Measurements from ENCODE around the gene SMIM22.
A peak's percentile ranks its signal among the peaks of the same experiment; 100 is the strongest.

The SMIM22 gene

GRCh38 chr16:4795828-4796572 is 831 bp downstream of the SMIM22 start:
- DNase-seq (ENCODE audit: low spot score), result no peak

- no peak for DNase-seq (ENCODE audit: low spot score)
Observed at GRCh38 chr16:4796982-4797804, 2.0 kb downstream of the SMIM22 start.

DNA sequence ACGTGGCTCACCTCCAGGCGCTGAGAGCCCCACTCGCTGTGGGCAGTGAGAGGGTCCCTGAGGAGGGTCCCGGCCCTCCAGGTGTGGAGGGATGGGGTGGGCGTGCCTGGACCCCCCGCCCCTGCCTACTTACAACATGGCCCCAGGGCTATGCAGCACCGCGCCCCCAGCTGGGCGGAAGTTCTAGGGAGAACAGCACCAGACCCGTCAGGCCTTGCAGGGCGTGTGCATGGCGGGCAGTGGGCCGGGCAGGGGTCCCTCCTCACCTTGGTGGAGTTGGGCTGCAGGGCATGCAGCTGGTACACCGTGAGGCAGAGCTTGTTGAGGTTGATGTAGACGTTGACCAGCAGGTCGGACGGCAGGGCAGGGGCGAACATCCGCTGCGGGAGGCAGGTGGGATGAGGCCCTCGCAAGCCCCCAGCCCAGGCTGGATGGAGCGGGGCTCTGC is 2.7 kb downstream of the SMIM22 start:
- DNase-seq (ENCODE audit: low spot score), result no peak

DNA sequence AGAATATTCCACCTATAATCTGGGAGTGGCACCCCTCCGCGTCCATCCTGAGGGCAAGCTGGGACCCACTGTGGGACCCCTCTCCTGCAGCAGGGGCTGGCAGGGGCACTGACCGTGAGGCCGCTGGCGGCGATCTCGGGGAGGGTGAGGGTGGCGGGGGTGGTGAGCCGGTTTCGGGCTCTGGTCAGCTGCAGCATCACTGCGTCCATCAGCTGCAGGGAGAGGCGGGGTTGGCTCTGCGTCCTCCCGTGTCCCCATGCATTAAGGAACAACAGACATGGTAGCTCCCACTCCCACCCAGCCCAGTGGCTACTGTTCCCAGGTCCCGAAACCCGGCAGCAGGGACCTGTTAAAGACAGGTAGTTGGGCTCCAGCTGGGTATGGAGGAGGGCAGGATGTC is 3.3 kb downstream of the SMIM22 start:
- DNase-seq (ENCODE audit: low spot score), result no peak

DNA sequence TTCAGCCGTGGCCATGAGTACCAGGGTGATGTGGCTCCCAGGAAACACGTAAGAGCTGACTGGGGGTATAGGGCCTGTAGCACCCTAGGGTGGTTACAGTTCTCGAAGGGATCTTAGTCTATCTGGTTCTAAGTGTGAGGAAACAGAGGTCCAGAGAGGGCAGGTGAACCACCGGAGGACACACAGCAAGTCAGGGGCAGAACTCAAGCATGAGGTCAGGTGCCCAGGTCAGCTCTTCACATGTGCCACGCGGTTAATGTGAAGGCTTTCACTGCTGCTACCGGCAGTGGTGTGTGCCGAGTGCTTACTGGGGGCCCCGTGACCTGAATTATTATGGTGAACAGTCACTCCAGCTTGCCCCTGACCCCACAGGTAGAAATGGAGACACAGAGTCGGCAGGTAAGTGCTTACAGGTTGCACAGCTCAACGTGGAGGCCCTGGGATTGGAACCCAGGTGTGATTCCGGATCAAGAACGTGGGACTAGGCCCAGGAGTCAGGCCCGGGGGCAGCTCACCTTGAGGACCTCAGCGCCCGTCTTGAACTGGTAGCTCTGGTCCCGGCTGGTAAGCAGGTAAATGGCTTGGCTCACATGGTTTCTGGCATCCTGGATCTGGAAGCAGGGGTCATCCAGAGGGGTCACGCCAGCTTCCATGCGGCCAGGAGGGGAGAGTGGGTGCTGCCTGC is 4.1 kb downstream of the SMIM22 start:
- no peak for DNase-seq (ENCODE audit: low spot score)

- peak; percentile 4 for DNase-seq (ENCODE audit: low spot score)
Observed at GRCh38 chr16:4800290-4801041, 5.3 kb downstream of the SMIM22 start.

- DNase-seq (ENCODE audit: low spot score), result no peak
Observed at GRCh38 chr16:4801051-4801961, 6.1 kb downstream of the SMIM22 start.

GRCh38 chr16:4801962-4802658 is 6.9 kb downstream of the SMIM22 start, which contains the start of gene ROGDI:
ROGDI (minus strand) TSS chr16:4802633; CDS start chr16:4802571, 62 bp downstream.
- DNase-seq (ENCODE audit: low spot score), result peak; percentile 89

DNA sequence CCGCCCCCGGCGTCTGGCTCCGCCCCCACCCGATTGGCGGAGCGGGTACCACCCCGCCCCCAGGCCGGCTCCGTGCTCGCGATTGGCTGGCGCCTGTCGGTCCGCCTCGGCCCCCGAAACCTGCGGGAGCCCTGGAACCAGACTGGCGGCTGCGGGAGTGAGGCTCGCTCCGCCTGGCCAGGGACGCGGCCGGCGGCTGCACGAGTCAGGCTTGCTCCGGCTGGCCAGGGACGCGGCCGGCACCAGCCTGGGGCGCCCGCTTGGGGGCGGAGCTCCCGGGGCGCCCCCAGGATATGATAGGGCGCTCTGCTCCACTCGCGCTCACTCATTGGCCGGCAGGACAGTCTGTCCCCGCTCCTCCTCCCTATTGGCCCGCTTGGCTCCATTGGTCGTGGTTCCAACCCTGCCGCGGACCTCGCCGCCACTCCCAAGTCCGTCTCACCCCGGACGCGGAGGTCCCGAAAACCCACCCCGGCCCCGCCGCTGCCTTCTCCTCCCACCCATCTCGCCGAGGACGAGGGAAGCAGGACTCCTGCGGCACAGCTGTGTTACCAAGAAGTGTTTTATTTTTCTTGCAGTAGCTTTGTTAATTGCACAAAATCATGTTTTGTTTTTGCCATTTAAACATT is 7.6 kb downstream of the SMIM22 start:
- DNase-seq (ENCODE audit: low spot score), result peak; percentile 92

- DNase-seq (ENCODE audit: low spot score), result no peak
Observed at GRCh38 chr16:4803401-4803844, 8.3 kb downstream of the SMIM22 start.

DNA sequence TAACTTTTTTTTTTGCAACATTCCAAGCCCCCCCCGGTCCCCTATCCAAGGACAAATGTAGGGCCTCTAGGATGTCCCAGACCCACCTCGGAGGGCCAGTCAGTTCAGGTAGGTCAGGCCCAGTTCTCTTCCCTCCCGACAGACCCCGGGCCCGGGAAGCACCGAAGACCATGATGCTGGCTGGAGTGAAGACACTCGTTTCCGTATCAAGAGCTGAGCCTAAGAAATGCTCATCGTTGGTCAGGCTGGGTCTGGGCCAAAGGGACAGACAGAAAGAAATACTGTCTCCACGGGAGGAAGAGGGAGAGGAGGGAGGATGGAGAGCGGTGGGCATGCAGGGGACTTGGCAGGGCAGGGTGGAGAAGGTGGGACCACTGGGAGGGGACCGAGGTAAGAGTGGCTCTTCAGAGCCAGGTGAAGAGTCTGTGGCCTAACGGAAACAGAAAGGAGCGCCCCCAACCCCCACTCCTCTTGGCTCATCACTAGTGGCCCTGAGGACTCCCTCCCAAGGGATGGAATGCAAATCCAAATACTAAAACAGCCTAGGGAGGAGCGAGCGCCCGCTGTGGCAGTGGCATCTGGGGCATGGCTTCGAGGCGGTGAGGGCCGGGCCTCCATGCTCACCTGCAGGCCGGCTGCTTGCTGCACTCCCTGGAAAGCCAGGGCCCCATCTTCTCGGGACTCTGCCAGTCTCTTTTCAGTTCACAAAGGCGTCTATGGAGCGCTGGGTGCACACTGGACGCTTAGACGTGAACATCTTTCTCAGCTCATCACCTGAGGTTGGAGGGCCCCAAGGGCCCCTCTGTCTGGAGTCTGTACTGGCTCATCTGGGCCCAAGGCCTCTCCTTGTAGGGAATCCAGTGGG is 9.0 kb downstream of the SMIM22 start:
- DNase-seq (ENCODE audit: low spot score), result no peak

- no peak for DNase-seq (ENCODE audit: low spot score)
Observed at GRCh38 chr16:4805231-4805630, 10.1 kb downstream of the SMIM22 start.

DNA sequence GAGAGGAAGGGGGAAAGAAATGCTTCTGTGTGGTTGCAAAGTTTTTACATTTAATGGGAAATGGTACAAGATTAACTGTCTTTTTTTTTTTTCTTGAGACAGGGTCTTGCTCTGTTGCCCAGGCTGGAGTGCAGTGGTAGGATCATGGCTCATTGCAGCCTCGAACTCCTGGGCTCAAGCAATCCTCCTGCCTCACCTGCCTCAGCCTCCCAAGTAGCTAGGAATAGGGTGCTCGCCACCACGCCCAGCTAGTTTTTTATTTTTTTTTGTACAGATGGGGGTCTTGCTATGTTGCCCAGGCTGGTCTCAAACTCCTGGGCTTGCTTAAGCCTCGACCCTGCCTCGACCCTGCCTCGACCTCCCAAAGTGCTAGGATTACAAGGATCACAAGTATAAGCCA is 11.1 kb downstream of the SMIM22 start:
- DNase-seq (ENCODE audit: low spot score), result no peak

- no peak for DNase-seq (ENCODE audit: low spot score)
Observed at GRCh38 chr16:4811242-4811641, 16.1 kb downstream of the SMIM22 start.

GRCh38 chr16:4811773-4812172 is 16.6 kb downstream of the SMIM22 start:
- DNase-seq (ENCODE audit: low spot score), result no peak

- DNase-seq (ENCODE audit: low spot score), result no peak
Observed at GRCh38 chr16:4813251-4814003, 18.3 kb downstream of the SMIM22 start.

- DNase-seq (ENCODE audit: low spot score), result no peak
Observed at GRCh38 chr16:4814046-4814445, 18.9 kb downstream of the SMIM22 start.

All from kidney tubule cell (primary cell).